Caco-2 (cell line): ENCODE data around the gene PRRT1. TPM values are rescaled to one million over a fixed set of nuclear protein-coding genes. Genes with fewer than 3 reads are reported as not detected.

ENCODE experiments used
- BruUV-seq: library from RNA; stranded (reverse); fragments of 400-500 nt; replicated peaks from 2 replicates; lab custom pipeline; 2021; lab: Mats Ljungman, UMichigan
- CTCF ChIA-PET: fragments of 300-600 bp; sonication (Branson Sonifier 250); formaldehyde crosslinking; loops from one replicate; lab custom pipeline; 2022; ENCODE audit warnings: antibody characterized with exemption; lab: Charles Lee
- POLR2A ChIA-PET: fragments of 300-600 bp; sonication (Branson Sonifier 250); formaldehyde crosslinking; loops from one replicate; lab custom pipeline; 2022; ENCODE audit warnings: antibody characterized with exemption; lab: Charles Lee
- DNase-seq, 2 experiments: peaks; one replicate each; pipeline versions ENCODE4 v3.0.0 to v3.0.0-alpha.2; 2020 to 2022
- H3K27me3 ChIP-seq: replicated peaks from 2 replicates; pipeline ENCODE4 v1.6.0; 2011; ENCODE audit warnings: low read length; ENCODE audit not compliant: control insufficient read depth, insufficient read depth
- H3K36me3 ChIP-seq: 2 replicates; pipeline ENCODE4 v1.5.1; 2011; ENCODE audit warnings: low read length; ENCODE audit not compliant: control insufficient read depth, insufficient read depth
- H3K4me1 ChIP-seq: fragments of 250-450 bp; sonication (Bioruptor Pico); 2 replicates; pipeline ENCODE4 v1.5.1; 2020; ENCODE audit warnings: mild to moderate bottlenecking
- H3K4me3 ChIP-seq: 2 replicates; pipeline ENCODE4 v1.5.1; 2011; ENCODE audit warnings: low read depth, mild to moderate bottlenecking, control low read depth, low read length
- H3K9me3 ChIP-seq: fragments of 250-450 bp; sonication (Bioruptor Pico); 2 replicates; pipeline ENCODE4 v1.5.1; 2020; ENCODE audit warnings: mild to moderate bottlenecking, moderate library complexity
- H3K27ac Mint-ChIP-seq: one replicate; pipeline ENCODE4 v1.8.0; 2022; ENCODE audit warnings: mixed read lengths; ENCODE audit not compliant: unreplicated experiment
- H3K27me3 Mint-ChIP-seq: one replicate; pipeline ENCODE4 v1.8.0; 2022; ENCODE audit warnings: mixed read lengths; ENCODE audit not compliant: insufficient read depth, unreplicated experiment
- H3K36me3 Mint-ChIP-seq: one replicate; pipeline ENCODE4 v1.8.0; 2022; ENCODE audit warnings: mild to moderate bottlenecking, mixed read lengths; ENCODE audit not compliant: insufficient read depth, unreplicated experiment
- H3K4me1 Mint-ChIP-seq: one replicate; pipeline ENCODE4 v1.8.0; 2022; ENCODE audit warnings: low read depth, mixed read lengths; ENCODE audit not compliant: unreplicated experiment
- H3K4me3 Mint-ChIP-seq: one replicate; pipeline ENCODE4 v1.8.0; 2022; ENCODE audit warnings: mild to moderate bottlenecking, moderate library complexity, mixed read lengths; ENCODE audit not compliant: unreplicated experiment
- H3K9me3 Mint-ChIP-seq: one replicate; pipeline ENCODE4 v1.8.0; 2022; ENCODE audit warnings: mixed read lengths; ENCODE audit not compliant: unreplicated experiment
- CTCF ChIP-seq, 2 experiments: fragments of 200-600 bp in 1 of 2; IDR thresholded peaks; 1 replicate in 1 of 2; 2 replicates in 1 of 2; pipeline versions ENCODE4 v1.5.1 to v1.8.0; 2011 to 2022; ENCODE audit warnings: antibody characterized with exemption in 1 of 2, control low read depth in 1 of 2, inconsistent platforms in 1 of 2, low read depth in 1 of 2, low read length in 1 of 2, mild to moderate bottlenecking in 1 of 2, moderate library complexity in 1 of 2; ENCODE audit not compliant: insufficient read depth in 1 of 2, severe bottlenecking in 1 of 2, unreplicated experiment in 1 of 2
- intact Hi-C: fragments of 100-400 bp; cut with micrococcal nuclease; formaldehyde crosslinking; loops from one replicate; pipeline ENCODE4 v1.10.0; 2022; ENCODE audit not compliant: unreplicated experiment
- total RNA-seq: library from RNA; stranded (reverse); gene quantifications from 2 replicates; pipeline ENCODE4 v1.2.3, GENCODE V29; 2022

The PRRT1 gene
- total RNA-seq, 1 experiment from 2014 or later, result 2.0 TPM

GRCh38 chr6:32152769-32153563, 1.2 kb upstream of the PRRT1 start:
- Mint-ChIP-seq H3K4me1 (peaks cover 17% of the 10 kb centered on the region), H3K27me3 (no peaks in the 10 kb centered on the region), H3K9me3 (no peaks in the 10 kb centered on the region), H3K36me3 (peaks cover 38% of the 10 kb centered on the region), H3K4me3 (peak overlapping the region; percentile 86), H3K27ac (peak overlapping the region; percentile 96)
- DNase-seq, result peak; percentile 67 to 70
- H3K4me3 ChIP-seq, result peak overlapping the region; percentile 90
- POLR2A ChIA-PET, result interaction anchor here (0.5 to 1.5 kb wide), 5 partner anchors 14 to 819 kb away, joined by 3 to 13 read pairs (median 5); partner anchors contain the start of gene FKBPL
- intact Hi-C loops, result loop anchor here (1.0 kb wide), 1 partner anchor 23 kb away; the partner anchor contains the start of gene FKBPL
- H3K4me1 ChIP-seq, result peaks cover 24% of the 10 kb centered on the region
- TSS peak; percentile 75 for BruUV-seq
- TF ChIP-seq CTCF (IDR thresholded peaks at IDR 0.05; ENCODE audit: insufficient read depth in 1 of 2, low read depth in 1 of 2, low read length in 1 of 2, severe bottlenecking in 1 of 2, unreplicated experiment in 1 of 2), result no peak
- H3K27me3 ChIP-seq, result no peaks in the 10 kb centered on the region
- CTCF ChIA-PET, result interaction anchor here (0.6 to 1.6 kb wide), 6 partner anchors 8 to 43 kb away, joined by 3 to 10 read pairs (median 4); partner anchors contain the start of gene FKBPL
- peaks cover 6% of the 10 kb centered on the region for H3K36me3 ChIP-seq
- H3K9me3 ChIP-seq, result no peaks in the 10 kb centered on the region

- H3K36me3 Mint-ChIP-seq, result peaks cover 28% of the 10 kb centered on the region
- no TSS peak for BruUV-seq
- no peaks in the 10 kb centered on the region for H3K9me3 Mint-ChIP-seq
- Histone ChIP-seq H3K4me3 (no peak overlapping the region), H3K27me3 (no peaks in the 10 kb centered on the region), H3K9me3 (no peaks in the 10 kb centered on the region), H3K36me3 (peaks cover 1% of the 10 kb centered on the region; the same call in 1 of the 2 replicates), H3K4me1 (peaks cover 40% of the 10 kb centered on the region)
- H3K27ac Mint-ChIP-seq, result peak overlapping the region; percentile 96
- ChIA-PET POLR2A (no interaction called here), CTCF (interaction anchor here (1.0 kb wide), 1 partner anchor 44 kb away, joined by 3 read pairs; no protein-coding TSS in a partner anchor)
- peaks cover 28% of the 10 kb centered on the region for H3K4me1 Mint-ChIP-seq
- DNase-seq, result no peak
- TF ChIP-seq CTCF (IDR thresholded peaks at IDR 0.05; ENCODE audit: insufficient read depth in 1 of 2, low read depth in 1 of 2, low read length in 1 of 2, severe bottlenecking in 1 of 2, unreplicated experiment in 1 of 2), result no peak
- H3K4me3 Mint-ChIP-seq, result peak overlapping the region; percentile 26
- no peaks in the 10 kb centered on the region for H3K27me3 Mint-ChIP-seq
- intact Hi-C loops, result no loop called here
Measured at GRCh38 chr6:32151181-32151862, 417 bp downstream of the PRRT1 start.
